ENCODE results near the gene UBE2D4.

GRCh38 chr7:43927810-43928209, 1.6 kb downstream of the UBE2D4 start:
- no peak for TF ChIP-seq CTCF (IDR thresholded peaks at IDR 0.05)
- no peak for TF ChIP-seq POLR2A (IDR thresholded peaks at IDR 0.05)

Data from heart left ventricle (tissue), 13 donors.